Hypothalamus (tissue), 51 donors: ENCODE measurements around the gene ICAM3.
"Not testable (repeated sequence)": the region's sequence is repeated elsewhere in the genome, so short reads cannot be mapped to it uniquely, and the experiment has no call there.

Experiments
- DNase-seq, 51 donors: peaks; one replicate each; lab custom pipeline; 2025; lab: John Stamatoyannopoulos, UW

ICAM3 gene

GRCh38 chr19:10352764-10353671 is 13.6 kb upstream of the ICAM3 start:
- no peak for DNase-seq

- DNase-seq: peak in 1 of 51 donors; percentile 3
Observed at GRCh38 chr19:10346509-10346908, 7.1 kb upstream of the ICAM3 start.

- no peak for DNase-seq
Observed at GRCh38 chr19:10344780-10345179, 5.4 kb upstream of the ICAM3 start.

GRCh38 chr19:10343495-10343894 is 4.1 kb upstream of the ICAM3 start:
- no peak for DNase-seq

GRCh38 chr19:10339977-10340376 is 553 bp upstream of the ICAM3 start:
- no peak for DNase-seq

GRCh38 chr19:10338940-10339339 is 484 bp downstream of the ICAM3 start:
- DNase-seq: no peak

GRCh38 chr19:10336725-10337124 is 2.7 kb downstream of the ICAM3 start:
- not testable (repeated sequence) for DNase-seq

- DNase-seq: peak in 19 of 51 donors; percentile 5 to 49 (median 24)
Observed at GRCh38 chr19:10335352-10335985, 4.0 kb downstream of the ICAM3 start.

GRCh38 chr19:10334588-10335351 is 4.7 kb downstream of the ICAM3 start:
- peak in 50 of 51 donors; percentile 3 to 81 (median 61) for DNase-seq

- DNase-seq: no peak
Observed at GRCh38 chr19:10333758-10334587, 5.5 kb downstream of the ICAM3 start.

GRCh38 chr19:10332965-10333757 is 6.3 kb downstream of the ICAM3 start, which contains the start of gene RAVER1:
RAVER1 (minus strand) TSS chr19:10333529; CDS start chr19:10333507, 22 bp downstream.
- peak; percentile 82 to 98 (median 95) for DNase-seq

GRCh38 chr19:10332158-10332964 is 7.1 kb downstream of the ICAM3 start:
- DNase-seq: no peak

GRCh38 chr19:10329555-10329954 is 9.9 kb downstream of the ICAM3 start:
- DNase-seq: no peak

GRCh38 chr19:10328558-10329429 is 10.6 kb downstream of the ICAM3 start:
- DNase-seq: no peak

- DNase-seq: no peak
Observed at GRCh38 chr19:10327793-10328192, 11.6 kb downstream of the ICAM3 start.

- no peak for DNase-seq
Observed at GRCh38 chr19:10325732-10326131, 13.7 kb downstream of the ICAM3 start.
